ENCODE results near the gene HMCN2.
"Not testable (repeated sequence)": the region's sequence is repeated elsewhere in the genome, so short reads cannot be mapped to it uniquely, and the experiment has no call there.

Gene HMCN2

DNA sequence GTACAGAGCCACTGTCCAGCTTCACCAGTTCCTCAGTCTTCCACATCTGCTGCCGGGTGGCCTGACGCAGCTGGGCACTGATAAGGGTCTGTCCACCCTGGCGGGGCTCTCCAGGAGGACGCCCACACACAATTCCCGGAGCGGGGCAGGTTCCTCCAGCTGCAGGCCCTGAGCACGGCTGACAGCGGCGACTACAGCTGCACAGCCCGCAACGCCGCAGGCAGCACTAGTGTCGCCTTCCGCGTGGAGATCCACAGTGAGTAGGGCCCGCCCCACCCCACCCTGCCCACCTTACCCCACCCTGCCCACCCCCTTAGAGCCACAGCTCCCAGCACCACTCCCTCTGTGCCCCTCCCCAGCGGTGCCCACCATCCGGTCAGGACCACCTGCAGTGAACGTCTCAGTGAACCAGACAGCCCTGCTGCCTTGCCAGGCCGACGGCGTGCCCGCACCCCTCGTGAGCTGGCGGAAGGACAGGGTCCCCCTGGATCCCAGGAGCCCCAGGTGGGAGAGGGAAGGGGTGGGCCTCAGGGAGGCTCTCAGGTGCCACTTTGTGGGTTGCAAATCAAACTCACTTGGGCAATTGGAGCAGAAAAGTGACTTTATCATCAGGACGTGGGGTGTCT, 130.4 kb downstream of the HMCN2 start:
- no peak for TF ChIP-seq CTCF (conservative IDR thresholded peaks at IDR 0.05; ENCODE audit: control insufficient read depth, insufficient read depth, low read depth, low read length)
- DNase-seq (ENCODE audit: low read depth), result no peak
- H3K4me3 ChIP-seq (ENCODE audit: control insufficient read depth, low read depth, low read length), result no peak overlapping the region

- no peak overlapping the region for H3K4me3 ChIP-seq (ENCODE audit: control insufficient read depth, low read depth, low read length)
- DNase-seq (ENCODE audit: low read depth), result no peak
- TF ChIP-seq CTCF (conservative IDR thresholded peaks at IDR 0.05; ENCODE audit: control insufficient read depth, insufficient read depth, low read depth, low read length), result no peak
Measured at GRCh38 chr9:130396581-130396980, 131.0 kb downstream of the HMCN2 start.

DNA sequence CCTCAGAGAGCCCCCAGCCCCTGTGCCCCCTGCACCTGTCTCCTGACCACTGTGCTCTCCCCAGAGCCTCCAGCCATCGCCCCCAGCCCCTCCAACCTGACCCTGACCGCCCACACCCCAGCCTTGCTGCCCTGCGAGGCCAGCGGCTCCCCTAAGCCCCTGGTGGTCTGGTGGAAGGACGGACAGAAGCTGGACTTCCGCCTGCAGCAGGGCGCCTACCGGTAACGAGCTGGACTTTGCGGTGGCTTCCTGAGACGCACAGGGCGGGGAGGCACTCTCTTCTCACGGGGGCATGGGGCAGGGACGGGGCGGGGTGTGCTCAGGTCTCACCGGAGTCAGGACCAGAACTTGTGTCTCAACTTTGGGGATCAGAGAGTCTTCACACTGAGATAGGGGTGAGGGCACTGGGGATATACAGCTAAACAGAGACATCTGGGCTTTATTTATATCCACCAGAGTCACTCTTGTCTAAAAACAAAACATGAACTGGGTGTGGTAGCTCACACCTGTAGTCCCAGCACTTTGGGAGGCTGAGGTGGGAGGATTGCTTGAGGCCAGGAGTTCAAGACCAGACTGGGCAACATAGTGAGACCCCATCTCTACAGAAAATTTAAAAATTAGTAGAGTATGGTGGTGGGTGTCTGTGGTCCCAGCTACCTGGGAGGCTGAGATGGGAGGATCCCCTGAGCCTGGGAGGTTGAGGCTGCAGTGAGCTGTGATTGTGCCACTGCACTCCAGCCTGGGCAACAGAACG, 133.1 kb downstream of the HMCN2 start:
- TF ChIP-seq CTCF (conservative IDR thresholded peaks at IDR 0.05; ENCODE audit: control insufficient read depth, insufficient read depth, low read depth, low read length), result no peak
- no peak for DNase-seq (ENCODE audit: low read depth)
- no peak overlapping the region for H3K4me3 ChIP-seq (ENCODE audit: control insufficient read depth, low read depth, low read length)

DNA sequence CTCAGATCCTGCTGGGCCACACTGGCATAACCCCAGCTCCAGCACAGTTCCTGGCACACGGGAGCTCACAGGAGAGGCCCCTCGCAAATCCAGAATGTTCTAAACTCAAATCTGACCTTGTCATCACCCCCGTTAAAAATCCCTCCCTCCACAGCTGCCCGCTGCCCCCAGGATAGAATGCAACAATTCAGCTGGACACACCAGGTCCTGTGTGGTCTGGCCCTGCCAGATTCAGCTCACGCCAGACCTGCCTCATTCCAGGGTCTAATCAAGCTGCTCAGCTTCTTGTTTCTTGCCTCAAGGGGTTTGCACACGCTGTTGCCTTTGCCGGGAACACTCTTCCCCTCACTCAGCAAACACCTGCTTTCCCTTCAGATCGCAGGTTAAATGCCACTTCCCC, 134.2 kb downstream of the HMCN2 start:
- DNase-seq (ENCODE audit: low read depth), result no peak
- TF ChIP-seq CTCF (conservative IDR thresholded peaks at IDR 0.05; ENCODE audit: control insufficient read depth, insufficient read depth, low read depth, low read length), result no peak
- H3K4me3 ChIP-seq (ENCODE audit: control insufficient read depth, low read depth, low read length), result no peak overlapping the region

DNA sequence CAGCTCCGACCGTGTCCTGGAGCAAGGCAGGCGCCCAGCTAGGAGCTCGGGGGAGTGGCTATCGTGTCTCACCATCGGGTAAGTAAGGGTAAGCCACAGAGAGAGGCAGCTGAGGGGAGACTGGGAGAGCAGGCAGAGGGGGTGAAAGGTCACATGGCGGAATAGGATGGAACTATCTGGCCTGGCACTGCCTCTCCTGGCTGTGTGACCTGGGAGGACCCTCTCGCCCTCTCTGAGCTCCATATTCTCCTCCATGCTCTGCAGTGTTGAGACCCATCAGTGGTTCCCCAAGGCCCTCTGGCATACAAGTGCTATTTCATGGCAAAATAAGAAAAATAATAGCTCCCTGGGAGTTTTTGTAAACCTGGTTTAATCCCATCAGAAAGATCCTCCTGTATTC, 135.3 kb downstream of the HMCN2 start:
- H3K4me3 ChIP-seq (ENCODE audit: control insufficient read depth, low read depth, low read length), result no peak overlapping the region
- no peak for DNase-seq (ENCODE audit: low read depth)
- TF ChIP-seq CTCF (conservative IDR thresholded peaks at IDR 0.05; ENCODE audit: control insufficient read depth, insufficient read depth, low read depth, low read length), result no peak

DNA sequence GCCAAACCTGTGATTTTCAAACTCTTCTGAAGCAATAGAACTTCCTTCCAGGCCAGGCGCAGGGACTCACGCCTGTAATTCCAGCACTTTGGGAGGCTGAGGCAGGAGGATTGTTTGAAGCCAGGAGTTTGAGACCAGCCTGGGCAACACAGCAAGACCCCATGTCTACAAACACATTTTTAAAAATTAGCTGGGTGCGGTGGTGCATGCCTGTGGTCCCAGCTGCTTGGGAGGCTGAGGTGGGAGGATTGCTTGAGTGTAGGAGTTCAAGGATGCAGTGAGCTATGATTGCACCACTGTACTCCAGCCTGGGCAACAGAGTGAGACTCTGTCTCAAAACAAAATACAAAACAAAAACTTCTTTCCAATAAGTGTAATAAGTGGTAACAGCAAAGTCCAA, 136.2 kb downstream of the HMCN2 start:
- not testable (repeated sequence) for H3K4me3 ChIP-seq (ENCODE audit: control insufficient read depth, low read depth, low read length); DNase-seq (ENCODE audit: low read depth)

DNA sequence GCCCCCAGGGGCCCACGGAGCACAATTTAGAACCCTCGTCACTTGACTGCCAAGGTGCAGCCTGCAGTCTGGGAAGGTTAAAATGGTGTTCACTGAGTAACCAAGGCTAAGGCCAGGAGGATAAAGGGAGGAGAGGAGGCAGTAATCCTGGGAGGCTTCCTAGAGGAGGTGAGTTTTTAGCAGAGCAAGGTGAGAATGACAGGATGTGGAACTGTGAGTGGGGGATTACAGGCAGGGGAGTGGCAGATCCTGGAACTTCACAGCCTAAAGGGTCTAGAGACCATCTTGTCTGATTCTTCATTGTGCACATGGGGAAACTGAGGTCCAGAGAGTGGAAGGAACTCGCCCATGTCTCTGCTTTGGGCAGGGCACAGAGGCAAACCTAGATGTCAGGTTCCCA, 136.7 kb downstream of the HMCN2 start:
- TF ChIP-seq CTCF (conservative IDR thresholded peaks at IDR 0.05; ENCODE audit: control insufficient read depth, insufficient read depth, low read depth, low read length), result no peak
- H3K4me3 ChIP-seq (ENCODE audit: control insufficient read depth, low read depth, low read length), result no peak overlapping the region
- no peak for DNase-seq (ENCODE audit: low read depth)

Measured in fibroblast of mammary gland (primary cell).